ENCODE results near the gene MRPL36.

MRPL36 gene

DNA sequence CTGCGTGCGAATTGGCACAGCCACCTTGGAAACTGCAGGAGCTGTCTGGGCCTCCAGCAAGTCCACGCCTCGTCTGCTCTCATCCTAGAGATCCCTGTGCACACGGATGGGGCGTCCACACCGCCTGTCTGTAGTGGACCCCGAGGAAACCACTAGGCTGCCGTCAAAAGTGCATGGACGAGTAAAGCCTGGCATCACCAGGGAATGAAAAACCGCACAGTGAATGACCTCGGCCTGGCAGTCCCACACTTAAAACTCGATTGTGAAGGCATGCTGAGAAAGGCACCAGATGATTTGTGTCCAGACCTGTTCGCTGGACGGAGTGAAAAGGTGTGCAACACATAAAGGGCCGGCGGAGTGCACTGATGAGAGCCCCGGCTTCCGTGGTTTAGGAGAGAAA lies 50.8 kb downstream of the MRPL36 start:
- H3K27ac ChIP-seq, result no peak overlapping the region
- TF ChIP-seq, protein P1, sequence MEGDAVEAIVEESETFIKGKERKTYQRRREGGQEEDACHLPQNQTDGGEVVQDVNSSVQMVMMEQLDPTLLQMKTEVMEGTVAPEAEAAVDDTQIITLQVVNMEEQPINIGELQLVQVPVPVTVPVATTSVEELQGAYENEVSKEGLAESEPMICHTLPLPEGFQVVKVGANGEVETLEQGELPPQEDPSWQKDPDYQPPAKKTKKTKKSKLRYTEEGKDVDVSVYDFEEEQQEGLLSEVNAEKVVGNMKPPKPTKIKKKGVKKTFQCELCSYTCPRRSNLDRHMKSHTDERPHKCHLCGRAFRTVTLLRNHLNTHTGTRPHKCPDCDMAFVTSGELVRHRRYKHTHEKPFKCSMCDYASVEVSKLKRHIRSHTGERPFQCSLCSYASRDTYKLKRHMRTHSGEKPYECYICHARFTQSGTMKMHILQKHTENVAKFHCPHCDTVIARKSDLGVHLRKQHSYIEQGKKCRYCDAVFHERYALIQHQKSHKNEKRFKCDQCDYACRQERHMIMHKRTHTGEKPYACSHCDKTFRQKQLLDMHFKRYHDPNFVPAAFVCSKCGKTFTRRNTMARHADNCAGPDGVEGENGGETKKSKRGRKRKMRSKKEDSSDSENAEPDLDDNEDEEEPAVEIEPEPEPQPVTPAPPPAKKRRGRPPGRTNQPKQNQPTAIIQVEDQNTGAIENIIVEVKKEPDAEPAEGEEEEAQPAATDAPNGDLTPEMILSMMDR (IDR thresholded peaks at IDR 0.05), result no peak
- TF ChIP-seq ZFX (IDR thresholded peaks at IDR 0.05; ENCODE audit: borderline replicate concordance), result no peak
